ENCODE results near the gene KLF13.

- TF ChIP-seq, protein P1, sequence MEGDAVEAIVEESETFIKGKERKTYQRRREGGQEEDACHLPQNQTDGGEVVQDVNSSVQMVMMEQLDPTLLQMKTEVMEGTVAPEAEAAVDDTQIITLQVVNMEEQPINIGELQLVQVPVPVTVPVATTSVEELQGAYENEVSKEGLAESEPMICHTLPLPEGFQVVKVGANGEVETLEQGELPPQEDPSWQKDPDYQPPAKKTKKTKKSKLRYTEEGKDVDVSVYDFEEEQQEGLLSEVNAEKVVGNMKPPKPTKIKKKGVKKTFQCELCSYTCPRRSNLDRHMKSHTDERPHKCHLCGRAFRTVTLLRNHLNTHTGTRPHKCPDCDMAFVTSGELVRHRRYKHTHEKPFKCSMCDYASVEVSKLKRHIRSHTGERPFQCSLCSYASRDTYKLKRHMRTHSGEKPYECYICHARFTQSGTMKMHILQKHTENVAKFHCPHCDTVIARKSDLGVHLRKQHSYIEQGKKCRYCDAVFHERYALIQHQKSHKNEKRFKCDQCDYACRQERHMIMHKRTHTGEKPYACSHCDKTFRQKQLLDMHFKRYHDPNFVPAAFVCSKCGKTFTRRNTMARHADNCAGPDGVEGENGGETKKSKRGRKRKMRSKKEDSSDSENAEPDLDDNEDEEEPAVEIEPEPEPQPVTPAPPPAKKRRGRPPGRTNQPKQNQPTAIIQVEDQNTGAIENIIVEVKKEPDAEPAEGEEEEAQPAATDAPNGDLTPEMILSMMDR (IDR thresholded peaks at IDR 0.05; ENCODE audit: low read depth, low read length), result no peak
- TF ChIP-seq EZH2phosphoT487 (IDR thresholded peaks at IDR 0.05; ENCODE audit: low read depth), result no peak
Observed at GRCh38 chr15:31318429-31318828, 8.2 kb upstream of the KLF13 start.
